NT2/D1 (cell line): ENCODE results near the gene SEC22B.
"Not testable (repeated sequence)": the region's sequence is repeated elsewhere in the genome, so short reads cannot be mapped to it uniquely, and the experiment has no call there.

Experiments
- DNase-seq: peaks from one replicate; pipeline ENCODE4 v3.0.0-alpha.2; 2011; ENCODE audit warnings: low read depth, low spot score
- H3K27me3 ChIP-seq: 2 replicates; pipeline ENCODE4 v1.6.0; 2011; ENCODE audit warnings: mild to moderate bottlenecking; ENCODE audit not compliant: insufficient read length, insufficient read depth
- H3K36me3 ChIP-seq: 2 replicates; pipeline ENCODE4 v1.6.1; 2011; ENCODE audit warnings: mild to moderate bottlenecking, low read length, mixed read lengths; ENCODE audit not compliant: insufficient read depth, insufficient read length
- H3K4me1 ChIP-seq: 2 replicates; pipeline ENCODE4 v1.5.1; 2011; ENCODE audit not compliant: insufficient read depth, insufficient read length
- H3K4me3 ChIP-seq: 2 replicates; pipeline ENCODE4 v1.5.1; 2011; ENCODE audit warnings: low read depth; ENCODE audit not compliant: insufficient read length
- H3K9ac ChIP-seq: 2 replicates; pipeline ENCODE4 v1.6.0; 2011; ENCODE audit warnings: low read depth; ENCODE audit not compliant: insufficient read length
- H3K9me3 ChIP-seq: 2 replicates; pipeline ENCODE4 v1.5.1; 2011; ENCODE audit warnings: mild to moderate bottlenecking, low read length; ENCODE audit not compliant: insufficient read depth

SEC22B gene

DNA sequence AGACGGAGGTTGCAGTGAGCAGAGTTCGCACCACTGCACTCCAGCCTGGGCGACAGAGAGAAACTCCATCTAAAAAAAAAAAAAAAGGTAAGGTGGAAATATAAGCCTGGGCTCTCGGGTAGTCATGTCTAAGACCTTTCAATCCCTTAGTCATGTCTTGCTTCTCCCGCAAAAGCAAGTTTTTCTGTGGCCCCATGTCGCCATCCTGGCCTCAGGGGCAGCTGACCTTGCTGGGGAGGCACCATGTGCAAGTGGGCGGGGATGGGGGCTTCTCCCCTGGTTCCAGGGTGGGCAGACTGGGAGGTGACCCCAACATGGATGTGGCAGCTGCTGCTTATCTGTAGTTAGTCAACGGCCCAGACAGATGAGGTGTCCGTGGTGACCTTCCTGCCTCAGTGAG lies 66.7 kb downstream of the SEC22B start:
- H3K4me3 ChIP-seq, H3K27me3 ChIP-seq, H3K4me1 ChIP-seq, H3K9ac ChIP-seq, DNase-seq, H3K36me3 ChIP-seq, H3K9me3 ChIP-seq: not testable (repeated sequence)

DNA sequence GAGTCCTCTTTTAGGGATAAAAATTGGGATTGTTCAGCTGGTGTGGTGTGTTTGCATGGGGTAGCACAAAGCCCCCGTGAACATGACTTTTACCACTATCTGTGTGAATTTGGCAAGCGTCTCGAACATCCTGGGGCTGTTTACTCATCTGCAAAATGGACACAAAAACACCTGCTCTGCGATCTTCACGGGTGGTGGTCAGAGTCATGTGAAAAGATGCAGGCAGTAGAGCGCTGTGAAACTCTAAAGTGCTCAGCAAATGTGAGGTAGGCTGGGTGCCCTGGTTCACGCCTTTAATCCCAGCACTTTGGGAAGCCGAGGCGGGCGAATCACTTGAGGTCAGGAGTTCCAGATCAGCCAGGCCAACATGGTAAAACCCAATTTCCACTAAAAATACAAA lies 67.1 kb downstream of the SEC22B start:
- not testable (repeated sequence) for H3K4me3 ChIP-seq, H3K9ac ChIP-seq, H3K4me1 ChIP-seq, H3K36me3 ChIP-seq, H3K9me3 ChIP-seq, DNase-seq, H3K27me3 ChIP-seq

DNA sequence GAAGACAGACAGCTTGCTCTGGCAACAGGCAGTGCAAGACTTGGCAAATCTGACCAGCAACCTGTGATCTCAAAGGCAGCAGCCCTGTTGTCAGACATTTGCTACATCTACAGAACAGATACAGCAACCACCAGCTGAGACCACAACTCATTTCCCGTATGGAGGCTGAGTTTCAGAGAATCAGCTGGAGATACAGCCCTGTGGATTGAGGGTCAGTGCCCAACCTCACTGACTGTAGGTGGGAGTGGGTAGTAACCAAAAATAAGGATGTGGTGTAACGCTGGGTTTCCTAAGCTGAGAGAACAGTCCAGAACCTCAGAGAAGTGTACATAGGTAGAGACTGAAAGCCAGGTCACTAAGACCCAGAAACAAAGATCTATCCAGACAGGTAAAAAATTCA lies 71.0 kb downstream of the SEC22B start:
- H3K27me3 ChIP-seq, H3K4me1 ChIP-seq, DNase-seq, H3K9ac ChIP-seq, H3K9me3 ChIP-seq, H3K4me3 ChIP-seq, H3K36me3 ChIP-seq: not testable (repeated sequence)

DNA sequence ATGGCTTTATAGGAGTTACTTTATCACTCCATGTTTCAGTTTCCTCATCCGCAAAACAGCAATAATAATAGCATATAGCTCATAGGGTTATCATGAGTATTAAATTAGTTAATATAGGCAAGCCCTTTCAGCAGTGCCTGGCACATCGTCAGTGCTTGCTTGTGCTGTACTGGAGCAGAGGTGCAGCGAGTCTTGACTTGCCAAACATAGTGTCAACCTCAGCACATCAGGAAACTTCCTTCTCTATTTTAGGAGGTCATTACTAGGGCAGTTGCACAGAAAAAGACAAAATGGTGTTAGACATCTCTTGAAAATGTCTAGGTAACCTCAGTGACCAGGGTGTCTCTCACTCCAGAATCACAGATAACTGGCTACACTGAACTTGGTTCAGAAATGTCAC lies 72.6 kb downstream of the SEC22B start:
- not testable (repeated sequence) for H3K27me3 ChIP-seq, H3K4me3 ChIP-seq, H3K4me1 ChIP-seq, H3K9ac ChIP-seq, DNase-seq, H3K9me3 ChIP-seq, H3K36me3 ChIP-seq

DNA sequence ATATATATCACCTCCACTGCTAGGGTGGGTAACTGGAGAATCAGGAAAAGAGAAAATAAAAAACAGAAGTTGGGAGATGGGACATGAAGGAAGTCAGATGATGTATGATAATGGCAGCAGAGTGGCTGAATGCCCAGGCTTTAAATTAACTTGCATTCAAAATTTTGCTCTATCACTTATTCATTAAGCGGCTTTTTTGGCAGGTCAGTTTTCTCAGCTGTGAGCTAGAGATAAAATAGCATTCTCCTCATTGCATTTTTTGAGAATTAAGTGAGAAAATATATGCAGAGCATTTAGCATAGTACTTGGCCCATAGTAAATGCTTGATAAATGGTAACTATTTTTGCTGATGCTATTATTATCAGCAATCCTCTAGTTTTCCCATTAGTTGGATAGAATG lies 74.7 kb downstream of the SEC22B start:
- not testable (repeated sequence) for H3K4me1 ChIP-seq, DNase-seq, H3K36me3 ChIP-seq, H3K9me3 ChIP-seq, H3K27me3 ChIP-seq, H3K9ac ChIP-seq, H3K4me3 ChIP-seq
